OCI-LY7 (cell line): ENCODE data around the gene ARID5B. TPM values are rescaled to one million over a fixed set of nuclear protein-coding genes. Genes with fewer than 3 reads are reported as not detected.

Experiments used
- BruUV-seq: library from RNA; stranded (reverse); fragments of 400-500 nt; replicated peaks from 2 replicates; lab custom pipeline; 2021; lab: Mats Ljungman, UMichigan
- CTCF ChIA-PET: fragments of 300-600 bp; sonication (Branson Sonifier 250); formaldehyde crosslinking; loops from one replicate; lab custom pipeline; 2022; ENCODE audit warnings: antibody characterized with exemption; ENCODE audit not compliant: unreplicated experiment; lab: Charles Lee
- POLR2A ChIA-PET: fragments of 300-600 bp; sonication (Branson Sonifier 250); formaldehyde crosslinking; loops from one replicate; lab custom pipeline; 2022; ENCODE audit warnings: antibody characterized with exemption; lab: Charles Lee
- DNase-seq: peaks from one replicate; pipeline ENCODE4 v3.0.0-alpha.2; 2015; ENCODE audit warnings: low spot score
- H2AFZ ChIP-seq: fragments of 200-600 bp; sonication (generic), shearing (Covaris generic); 2 replicates; pipeline ENCODE4 v1.6.1; 2014; ENCODE audit warnings: mild to moderate bottlenecking, antibody characterized with exemption, low read length, moderate library complexity
- H3K27ac ChIP-seq: fragments of 200-600 bp; sonication (generic); 2 replicates; pipeline ENCODE4 v1.5.1; 2014; ENCODE audit warnings: mixed run types, low read depth, mild to moderate bottlenecking, moderate library complexity, low read length, inconsistent platforms; ENCODE audit not compliant: poor library complexity, severe bottlenecking
- H3K36me3 ChIP-seq: fragments of 200-600 bp; sonication (generic); 2 replicates; pipeline ENCODE4 v1.6.1; 2014; ENCODE audit warnings: mild to moderate bottlenecking, antibody characterized with exemption, low read length, moderate library complexity, mixed read lengths; ENCODE audit not compliant: insufficient read depth
- H3K4me1 ChIP-seq: fragments of 200-600 bp; sonication (generic); 2 replicates; pipeline ENCODE4 v1.5.1; 2014; ENCODE audit warnings: mild to moderate bottlenecking, low read length; ENCODE audit not compliant: insufficient read depth, poor library complexity, severe bottlenecking
- H3K4me2 ChIP-seq: fragments of 200-600 bp; sonication (generic); 2 replicates; pipeline ENCODE4 v1.6.1; 2014; ENCODE audit warnings: mild to moderate bottlenecking, low read length
- H3K4me3 ChIP-seq: fragments of 200-600 bp; sonication (generic); 2 replicates; pipeline ENCODE4 v1.5.1; 2014; ENCODE audit warnings: mild to moderate bottlenecking, low read depth, low read length; ENCODE audit not compliant: poor library complexity, severe bottlenecking
- H3K79me2 ChIP-seq: fragments of 200-600 bp; sonication (generic); 2 replicates; pipeline ENCODE4 v1.6.1; 2016; ENCODE audit warnings: low read depth, mild to moderate bottlenecking, low read length, moderate library complexity, mixed read lengths; ENCODE audit not compliant: insufficient read depth
- H3K9me2 ChIP-seq: fragments of 200-600 bp; sonication (generic); 2 replicates; pipeline ENCODE4 v1.6.1; 2016; ENCODE audit warnings: mild to moderate bottlenecking, low read length, mixed read lengths; ENCODE audit not compliant: insufficient read depth
- H3K9me3 ChIP-seq: fragments of 200-600 bp; sonication (generic); 2 replicates; pipeline ENCODE4 v1.6.1; 2014; ENCODE audit warnings: mild to moderate bottlenecking, mixed run types, low read length, mixed read lengths
- H4K20me1 ChIP-seq: fragments of 200-600 bp; sonication (generic); 2 replicates; pipeline ENCODE4 v1.6.1; 2014; ENCODE audit warnings: mild to moderate bottlenecking, antibody characterized with exemption, low read length, moderate library complexity, mixed read lengths; ENCODE audit not compliant: insufficient read depth
- CTCF ChIP-seq: fragments of 200-600 bp; sonication (generic); conservative IDR thresholded peaks from 2 replicates; pipeline ENCODE4 v1.5.1; 2014; ENCODE audit warnings: mild to moderate bottlenecking, antibody characterized with exemption, low read length, moderate library complexity, mixed read lengths
- EZH2phosphoT487 ChIP-seq: fragments of 200-600 bp; sonication (generic); IDR thresholded peaks from 2 replicates; pipeline ENCODE4 v1.6.1; 2018; ENCODE audit warnings: low read depth, borderline replicate concordance, mild to moderate bottlenecking, mixed run types, antibody characterized with exemption, low read length, moderate library complexity, mixed read lengths
- intact Hi-C: fragments of 100-400 bp; cut with micrococcal nuclease; formaldehyde crosslinking; loops from one replicate; pipeline ENCODE4 v1.10.0; 2022; ENCODE audit not compliant: unreplicated experiment
- total RNA-seq, 2 experiments: library from RNA; depleted of rRNA in 1 of 2; stranded (reverse); fragments of >200 nt in 1 of 2; shearing (Covaris generic) in 1 of 2; gene quantifications; 2 replicates each; pipeline ENCODE4 v1.2.3, GENCODE V29; 2014 to 2022

Gene ARID5B
- total RNA-seq, 2 experiments from 2014 or later = 38.0 to 56.7 TPM

- Histone ChIP-seq H2AFZ (no peak overlapping the region), H3K79me2 (peaks cover 59% of the 10 kb centered on the region), H4K20me1 (no peaks in the 10 kb centered on the region), H3K4me3 (peak overlapping the region; percentile 1), H3K4me1 (peaks cover 90% of the 10 kb centered on the region), H3K4me2 (peak overlapping the region; percentile 85), H3K36me3 (0 out of 2 replicates have a peak, but pooled peaks cover 5% of the 10 kb centered on the region), H3K27ac (peak overlapping the region; percentile 76), H3K9me3 (no peaks in the 10 kb centered on the region), H3K9me2 (no peaks in the 10 kb centered on the region)
- TF ChIP-seq CTCF (no peak), EZH2phosphoT487 (no peak)
- no peak for DNase-seq
- ChIA-PET CTCF (no interaction called here), POLR2A (interaction anchor here (0.7 to 15.5 kb wide), 9 partner anchors 10 to 200 kb away, joined by 3 to 277 read pairs (median 7); partner anchors contain the start of gene ARID5B)
- no TSS peak for BruUV-seq
- intact Hi-C loops = loop anchor here (2.0 to 10.0 kb wide), 2 partner anchors 64 to 410 kb away; no protein-coding TSS in a partner anchor
Measured at GRCh38 chr10:62044566-62044965, 143.1 kb downstream of the ARID5B start.

GRCh38 chr10:62045765-62046521, 144.4 kb downstream of the ARID5B start:
- Histone ChIP-seq H3K4me1 (peaks cover 98% of the 10 kb centered on the region), H3K9me3 (no peaks in the 10 kb centered on the region), H3K27ac (peak overlapping the region; percentile 76), H3K36me3 (peaks cover 9% of the 10 kb centered on the region), H4K20me1 (no peaks in the 10 kb centered on the region), H3K4me2 (peak overlapping the region; percentile 85), H3K4me3 (peak overlapping the region; percentile 27), H3K9me2 (no peaks in the 10 kb centered on the region), H3K79me2 (peaks cover 64% of the 10 kb centered on the region), H2AFZ (peak overlapping the region; percentile 40; the same call in 1 of the 2 replicates)
- intact Hi-C loops = loop anchor here (1.0 to 10.0 kb wide), 6 partner anchors 37 to 1221 kb away; no protein-coding TSS in a partner anchor
- ChIA-PET CTCF (interaction anchor here (0.9 kb wide), 1 partner anchor 83 kb away, joined by 3 read pairs; no protein-coding TSS in a partner anchor), POLR2A (interaction anchor here (0.6 to 15.5 kb wide), 25 partner anchors 8 to 198 kb away, joined by 3 to 277 read pairs (median 5); partner anchors contain the start of gene ARID5B)
- TF ChIP-seq EZH2phosphoT487 (no peak), CTCF (no peak)
- peak; percentile 22 for DNase-seq
- no TSS peak for BruUV-seq
